NCI-H82 treated with DMSO at 0.1 percent for 48 hours (cell line): Measurements from ENCODE around the gene PLXNA4.

ENCODE experiments used
- DNase-seq: peaks from one replicate; lab custom pipeline; 2025; ENCODE audit not compliant: unreplicated experiment; lab: John Stamatoyannopoulos, UW

Gene PLXNA4

GRCh38 chr7:132590162-132590561, 13.9 kb upstream of the PLXNA4 start:
- DNase-seq, result no peak

- no peak for DNase-seq
These were observed 12.3 kb upstream of the PLXNA4 start for GRCh38 chr7:132588596-132588995.

- DNase-seq, result no peak
These were observed 8.7 kb upstream of the PLXNA4 start for GRCh38 chr7:132584796-132585494.

- no peak for DNase-seq
These were observed 5.2 kb upstream of the PLXNA4 start for GRCh38 chr7:132581431-132581830.

- DNase-seq, result peak; percentile 63
These were observed 4.5 kb upstream of the PLXNA4 start for GRCh38 chr7:132580717-132581285.

- no peak for DNase-seq
These were observed 4.0 kb upstream of the PLXNA4 start for GRCh38 chr7:132580277-132580676.

GRCh38 chr7:132579260-132579899, 3.1 kb upstream of the PLXNA4 start:
- no peak for DNase-seq

- no peak for DNase-seq
These were observed 2.6 kb upstream of the PLXNA4 start for GRCh38 chr7:132578826-132579225.

- DNase-seq, result no peak
These were observed 1.7 kb upstream of the PLXNA4 start for GRCh38 chr7:132578050-132578370.

- DNase-seq, result peak; percentile 13
These were observed 1.2 kb upstream of the PLXNA4 start for GRCh38 chr7:132577206-132578049.

- DNase-seq, result no peak
These were observed 433 bp upstream of the PLXNA4 start for GRCh38 chr7:132576721-132577085.

- DNase-seq, result peak; percentile 25
These were observed 770 bp downstream of the PLXNA4 start for GRCh38 chr7:132575419-132575981.

GRCh38 chr7:132574223-132574622, 2.0 kb downstream of the PLXNA4 start:
- no peak for DNase-seq

GRCh38 chr7:132573251-132573955, 2.9 kb downstream of the PLXNA4 start:
- no peak for DNase-seq

- DNase-seq, result no peak
These were observed 3.7 kb downstream of the PLXNA4 start for GRCh38 chr7:132572526-132572925.

- DNase-seq, result no peak
These were observed 4.3 kb downstream of the PLXNA4 start for GRCh38 chr7:132571970-132572369.

GRCh38 chr7:132569884-132570614, 6.2 kb downstream of the PLXNA4 start:
- no peak for DNase-seq

- no peak for DNase-seq
These were observed 7.3 kb downstream of the PLXNA4 start for GRCh38 chr7:132568962-132569361.

GRCh38 chr7:132565885-132566284, 10.4 kb downstream of the PLXNA4 start:
- no peak for DNase-seq

- DNase-seq, result no peak
These were observed 10.8 kb downstream of the PLXNA4 start for GRCh38 chr7:132565441-132565840.
